Mesendoderm (in vitro differentiated cells): ENCODE results near the gene METTL22.

Source experiments
- DNase-seq: peaks from one replicate; pipeline ENCODE4 v3.0.0; 2013
- H2AK5ac ChIP-seq: 2 replicates; pipeline ENCODE4 v1.6.1; 2013; ENCODE audit warnings: low read length, inconsistent platforms
- H2BK120ac ChIP-seq: 2 replicates; pipeline ENCODE4 v1.6.1; 2013; ENCODE audit warnings: low read depth, mild to moderate bottlenecking, low read length, moderate library complexity, mixed read lengths
- H2BK15ac ChIP-seq: replicated peaks from 2 replicates; pipeline ENCODE4 v1.6.1; 2013; ENCODE audit warnings: low read depth, mild to moderate bottlenecking, moderate library complexity
- H2BK5ac ChIP-seq: 2 replicates; pipeline ENCODE4 v1.6.1; 2013; ENCODE audit warnings: low read length, inconsistent platforms
- H3K18ac ChIP-seq: 2 replicates; pipeline ENCODE4 v1.6.1; 2013; ENCODE audit warnings: mild to moderate bottlenecking, low read length, mixed read lengths
- H3K23ac ChIP-seq: one replicate; pipeline ENCODE4 v1.6.1; 2013; ENCODE audit warnings: low read length
- H3K27ac ChIP-seq: 2 replicates; pipeline ENCODE4 v1.5.1; 2013; ENCODE audit warnings: low read depth, mild to moderate bottlenecking, inconsistent platforms, low read length, moderate library complexity
- H3K27me3 ChIP-seq: 2 replicates; pipeline ENCODE4 v1.6.1; 2013; ENCODE audit warnings: low read length, control low read depth, mild to moderate bottlenecking, inconsistent platforms; ENCODE audit not compliant: insufficient read depth, poor library complexity
- H3K36me3 ChIP-seq: 2 replicates; pipeline ENCODE4 v1.6.1; 2013; ENCODE audit warnings: low read length, inconsistent platforms; ENCODE audit not compliant: control insufficient read depth, insufficient read depth
- H3K4ac ChIP-seq: one replicate; pipeline ENCODE4 v1.6.1; 2013; ENCODE audit warnings: low read depth, mild to moderate bottlenecking, low read length, moderate library complexity
- H3K4me1 ChIP-seq: 2 replicates; pipeline ENCODE4 v1.6.1; 2013; ENCODE audit warnings: low read depth, low read length, inconsistent platforms; ENCODE audit not compliant: control insufficient read depth
- H3K4me2 ChIP-seq: 2 replicates; pipeline ENCODE4 v1.6.1; 2013; ENCODE audit warnings: low read length
- H3K4me3 ChIP-seq: 2 replicates; pipeline ENCODE4 v1.5.1; 2013; ENCODE audit warnings: mild to moderate bottlenecking, low read length
- H3K56ac ChIP-seq: one replicate; pipeline ENCODE4 v1.6.1; 2013; ENCODE audit warnings: low read length
- H3K79me1 ChIP-seq: 2 replicates; pipeline ENCODE4 v1.6.1; 2013; ENCODE audit warnings: low read length, inconsistent platforms
- H3K79me2 ChIP-seq: 2 replicates; pipeline ENCODE4 v1.6.1; 2013; ENCODE audit warnings: mild to moderate bottlenecking, low read length; ENCODE audit not compliant: control insufficient read depth, insufficient read depth
- H3K9ac ChIP-seq: 2 replicates; pipeline ENCODE4 v1.6.1; 2013; ENCODE audit warnings: low read length, inconsistent platforms
- H4K5ac ChIP-seq: one replicate; pipeline ENCODE4 v1.6.1; 2013; ENCODE audit warnings: low read length
- H4K8ac ChIP-seq: one replicate; pipeline ENCODE4 v1.6.1; 2013; ENCODE audit warnings: low read depth, mild to moderate bottlenecking, control low read depth, low read length, moderate library complexity
- WGBS: extraction: QIAGEN DNeasy Blood & Tissue Kit; methylation state at CpG from one replicate; pipeline ENCODE4 v1.1.7; 2013; ENCODE audit warnings: low lambda C conversion rate, missing lambda C conversion rate; ENCODE audit not compliant: insufficient coverage; ENCODE audit errors: extremely low coverage; 5-methylcytosine and 5-hydroxymethylcytosine counted together

Gene METTL22

DNA sequence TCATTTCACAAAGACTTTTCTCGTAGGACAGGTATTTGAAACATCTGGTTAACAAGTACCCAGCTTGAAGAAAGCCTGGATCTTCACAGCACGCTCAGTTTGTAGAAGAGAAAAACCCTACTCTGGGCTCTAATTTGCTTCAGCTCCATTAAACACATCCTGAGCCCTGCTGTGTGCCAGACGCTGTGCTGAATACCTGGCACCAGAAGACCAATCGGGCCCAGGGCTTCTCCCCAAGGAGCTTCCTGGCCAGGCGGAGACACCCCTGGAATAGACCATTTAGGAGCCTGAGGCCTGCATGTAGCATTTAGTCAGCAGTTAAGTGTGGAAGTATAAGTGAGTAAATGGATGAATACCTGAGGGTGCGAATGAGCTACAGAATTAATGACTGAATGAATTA is 44.0 kb downstream of the METTL22 start:
- no peak overlapping the region for H4K8ac ChIP-seq
- H4K5ac ChIP-seq, result no peak overlapping the region
- no peaks in the 10 kb centered on the region for H3K4me1 ChIP-seq
- no CpG with 5 or more reads among the region's 6 CpGs for WGBS
- H3K36me3 ChIP-seq, result no peaks in the 10 kb centered on the region
- no peak overlapping the region for H3K23ac ChIP-seq
- H2BK15ac ChIP-seq, result no peak overlapping the region
- no peaks in the 10 kb centered on the region for H3K79me2 ChIP-seq
- no peak overlapping the region for H2AK5ac ChIP-seq
- H2BK5ac ChIP-seq, result no peak overlapping the region
- no peak overlapping the region for H3K4me3 ChIP-seq
- no peak overlapping the region for H3K4me2 ChIP-seq
- H3K4ac ChIP-seq, result no peak overlapping the region
- no peak overlapping the region for H2BK120ac ChIP-seq
- H3K27ac ChIP-seq, result no peak overlapping the region
- H3K9ac ChIP-seq, result no peak overlapping the region
- H3K27me3 ChIP-seq, result no peaks in the 10 kb centered on the region
- H3K18ac ChIP-seq, result no peak overlapping the region
- DNase-seq, result peak; percentile 41
- H3K56ac ChIP-seq, result no peak overlapping the region
- no peaks in the 10 kb centered on the region for H3K79me1 ChIP-seq

DNA sequence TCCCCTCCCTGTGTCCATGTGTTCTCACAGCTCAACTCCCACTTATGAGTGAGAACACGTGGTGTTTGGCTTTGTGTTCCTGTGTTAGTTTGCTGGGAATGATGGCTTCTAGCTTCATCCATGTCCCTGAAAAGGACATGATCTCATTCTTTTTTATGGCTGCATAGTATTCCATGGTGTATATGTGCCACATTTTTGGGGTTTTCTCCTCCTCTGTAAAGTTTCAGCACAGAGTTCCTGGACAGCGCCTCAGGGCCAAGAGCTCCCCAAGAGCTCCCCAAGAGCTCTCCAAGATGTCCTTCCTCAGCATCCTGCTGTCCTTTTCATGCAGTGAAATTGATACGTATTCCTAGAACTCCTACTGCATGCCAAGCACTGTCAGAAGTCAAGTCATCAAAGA is 46.0 kb downstream of the METTL22 start:
- Histone ChIP-seq H3K27ac (no peak overlapping the region), H2AK5ac (no peak overlapping the region)

DNA sequence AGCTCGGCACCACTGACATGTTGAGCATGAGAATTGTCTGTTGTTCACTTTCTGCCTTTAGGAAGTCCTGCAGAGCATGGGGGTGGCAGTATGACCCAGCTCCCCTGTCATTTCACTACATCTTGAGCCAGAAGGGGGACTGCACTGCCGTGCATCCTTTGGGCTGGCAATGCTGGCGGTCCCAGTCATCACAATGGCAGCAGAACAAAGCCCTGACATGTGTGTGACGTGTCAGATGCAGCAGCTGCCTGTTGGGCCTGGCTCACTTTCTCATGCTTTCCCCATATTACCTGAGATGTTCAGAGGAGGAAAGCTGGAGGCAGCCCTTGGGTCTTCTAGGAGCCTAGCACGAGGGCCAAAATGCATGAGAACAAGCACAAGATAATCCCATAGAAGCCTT is 46.6 kb downstream of the METTL22 start:
- Histone ChIP-seq H4K8ac (no peak overlapping the region), H3K23ac (no peak overlapping the region), H3K27ac (no peak overlapping the region), H3K79me1 (no peaks in the 10 kb centered on the region), H3K4me1 (no peaks in the 10 kb centered on the region), H3K79me2 (no peaks in the 10 kb centered on the region), H3K4me2 (no peak overlapping the region), H4K5ac (no peak overlapping the region), H2AK5ac (no peak overlapping the region), H3K4me3 (no peak overlapping the region), H3K4ac (no peak overlapping the region), H3K18ac (no peak overlapping the region), H2BK120ac (no peak overlapping the region), H2BK5ac (no peak overlapping the region), H3K36me3 (no peaks in the 10 kb centered on the region), H3K9ac (no peak overlapping the region), H2BK15ac (no peak overlapping the region), H3K27me3 (no peaks in the 10 kb centered on the region), H3K56ac (no peak overlapping the region)
- WGBS, result no CpG with 5 or more reads among the region's 5 CpGs
- DNase-seq, result no peak

More for the DNA sequence above, 46.0 kb downstream of the METTL22 start:
- Histone ChIP-seq H3K56ac (no peak overlapping the region), H3K4ac (no peak overlapping the region), H3K4me1 (no peaks in the 10 kb centered on the region), H2BK15ac (no peak overlapping the region), H4K8ac (no peak overlapping the region), H2BK120ac (no peak overlapping the region), H3K79me1 (no peaks in the 10 kb centered on the region), H3K4me3 (no peak overlapping the region), H3K4me2 (no peak overlapping the region), H4K5ac (no peak overlapping the region), H3K27me3 (no peaks in the 10 kb centered on the region), H2BK5ac (no peak overlapping the region), H3K79me2 (no peaks in the 10 kb centered on the region), H3K9ac (no peak overlapping the region), H3K23ac (no peak overlapping the region), H3K18ac (no peak overlapping the region), H3K36me3 (no peaks in the 10 kb centered on the region)
- WGBS, result no CpG with 5 or more reads among the region's 3 CpGs
- no peak for DNase-seq

DNA sequence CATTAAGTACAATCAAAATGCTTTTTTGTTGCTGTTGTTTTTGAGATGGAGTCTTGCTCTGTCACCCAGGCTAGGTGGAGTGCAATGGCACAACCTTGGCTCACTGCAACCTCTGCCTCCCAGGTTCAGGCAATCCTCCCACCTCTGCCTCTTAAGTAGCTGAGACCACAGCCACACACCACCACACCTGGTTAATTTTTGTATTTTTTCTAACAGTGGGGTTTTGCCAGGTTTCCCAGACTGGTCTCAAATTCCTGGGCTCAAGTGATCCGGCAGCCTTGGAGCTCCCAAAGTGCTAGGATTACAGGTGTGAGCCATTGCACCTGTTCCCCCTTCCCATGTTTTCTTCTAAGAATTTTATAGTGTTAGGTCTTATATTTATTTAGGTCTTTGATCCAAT is 48.0 kb downstream of the METTL22 start:
- H2AK5ac ChIP-seq, result no peak overlapping the region
- no peak overlapping the region for H2BK15ac ChIP-seq
- no peaks in the 10 kb centered on the region for H3K36me3 ChIP-seq
- H2BK5ac ChIP-seq, result no peak overlapping the region
- no peak overlapping the region for H2BK120ac ChIP-seq
- H4K5ac ChIP-seq, result no peak overlapping the region
- no peak overlapping the region for H3K56ac ChIP-seq
- H3K9ac ChIP-seq, result no peak overlapping the region
- no peak overlapping the region for H4K8ac ChIP-seq
- no peaks in the 10 kb centered on the region for H3K27me3 ChIP-seq
- no peak for DNase-seq
- no peak overlapping the region for H3K23ac ChIP-seq
- no peak overlapping the region for H3K4ac ChIP-seq
- H3K79me1 ChIP-seq, result no peaks in the 10 kb centered on the region
- no peak overlapping the region for H3K4me3 ChIP-seq
- H3K4me1 ChIP-seq, result no peaks in the 10 kb centered on the region
- no peak overlapping the region for H3K18ac ChIP-seq
- WGBS, result no CpG with 5 or more reads among the region's 1 CpG
- H3K4me2 ChIP-seq, result no peak overlapping the region
- no peak overlapping the region for H3K27ac ChIP-seq
- H3K79me2 ChIP-seq, result no peaks in the 10 kb centered on the region

DNA sequence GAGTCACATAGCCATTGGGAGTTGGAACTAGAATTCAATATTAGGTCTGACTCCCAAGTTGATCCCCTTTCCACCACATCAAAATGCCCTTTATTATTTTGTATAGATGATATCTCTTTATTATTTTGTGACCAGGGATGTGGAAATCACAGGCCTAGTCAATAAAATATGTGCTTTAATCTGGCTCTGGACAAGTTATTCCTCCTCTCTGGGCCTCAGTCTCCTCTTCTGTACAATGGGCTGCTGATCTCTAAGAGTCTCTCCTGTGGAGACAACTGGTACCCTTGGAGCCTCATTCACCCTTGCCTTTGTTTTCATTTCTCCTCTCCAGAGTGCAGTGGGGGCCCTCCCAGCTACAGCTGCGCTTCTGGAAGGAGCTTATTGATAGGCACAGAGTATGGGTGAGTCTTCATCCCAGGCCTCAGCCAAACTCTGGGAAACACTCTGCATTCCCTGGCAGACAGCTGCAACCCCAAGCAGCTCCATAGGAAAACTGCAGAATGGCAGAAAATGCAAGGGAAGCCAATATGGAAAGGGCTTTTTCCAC is 48.6 kb downstream of the METTL22 start:
- WGBS, result no CpG with 5 or more reads among the region's 1 CpG
- Histone ChIP-seq H3K18ac (no peak overlapping the region), H3K4ac (no peak overlapping the region), H3K9ac (no peak overlapping the region), H3K4me1 (no peaks in the 10 kb centered on the region), H3K23ac (no peak overlapping the region), H3K79me2 (no peaks in the 10 kb centered on the region), H2AK5ac (no peak overlapping the region), H3K4me2 (no peak overlapping the region), H3K79me1 (no peaks in the 10 kb centered on the region), H3K56ac (no peak overlapping the region), H3K27ac (no peak overlapping the region), H4K8ac (no peak overlapping the region), H3K27me3 (no peaks in the 10 kb centered on the region), H4K5ac (no peak overlapping the region), H3K4me3 (no peak overlapping the region), H2BK15ac (no peak overlapping the region), H2BK120ac (no peak overlapping the region), H3K36me3 (no peaks in the 10 kb centered on the region), H2BK5ac (no peak overlapping the region)
- DNase-seq, result no peak
